B cell (primary cell): ENCODE results near the gene NCOA1. TPM values are rescaled to one million over a fixed set of nuclear protein-coding genes. Genes with fewer than 3 reads are reported as not detected.

Source experiments
- ATAC-seq: fragments of 200-7000 bp; cut with Tn5 transposase; one replicate; pipeline ENCODE4 v1.10.0; 2021; ENCODE audit warnings: low read depth, mild to moderate bottlenecking, moderate number of reproducible peaks, moderate library complexity
- CTCF ChIA-PET: fragments of 350-600 bp; sonication (Branson Sonifier 250); formaldehyde crosslinking; loops from one replicate; lab custom pipeline; 2021; ENCODE audit warnings: antibody characterized with exemption, inconsistent platforms; lab: Charles Lee
- POLR2A ChIA-PET: fragments of 350-600 bp; sonication (Branson Sonifier 250); formaldehyde crosslinking; loops from one replicate; lab custom pipeline; 2021; ENCODE audit warnings: antibody characterized with exemption; lab: Charles Lee
- DNase-seq: peaks from one replicate; pipeline ENCODE4 v3.0.0; 2013
- H2AFZ ChIP-seq: 2 replicates; pipeline ENCODE4 v1.6.1; 2012; ENCODE audit warnings: mild to moderate bottlenecking, low read depth, low read length; ENCODE audit not compliant: insufficient read depth, poor library complexity, severe bottlenecking
- H3K27ac ChIP-seq, 2 donors: 1 replicate in 1 of 2; 2 replicates in 1 of 2; pipeline ENCODE4 v1.5.1; 2012 to 2013; ENCODE audit warnings: low read length in 2 of 2, mild to moderate bottlenecking in 2 of 2, moderate library complexity in 1 of 2
- H3K27me3 ChIP-seq, 4 experiments: fragments of 200-600 bp in 1 of 4; sonication (generic) in 1 of 4; replicated peaks in 1 of 4; 1 replicate in 2 of 4; 2 replicates in 2 of 4; pipeline versions ENCODE4 v1.6.1 to v1.7.0; 2013 to 2016; ENCODE audit warnings: low read length in 3 of 4, mild to moderate bottlenecking in 2 of 4, mixed read lengths in 1 of 4, moderate library complexity in 1 of 4; ENCODE audit not compliant: insufficient read depth in 4 of 4, control insufficient read depth in 3 of 4; ENCODE audit errors: control extremely low read depth in 1 of 4
- H3K36me3 ChIP-seq, 2 experiments: replicated peaks in 1 of 2; 1 replicate in 1 of 2; 2 replicates in 1 of 2; pipeline versions ENCODE4 v1.6.1 to v1.7.1; 2013; ENCODE audit warnings: low read length in 1 of 2; ENCODE audit not compliant: insufficient read depth in 2 of 2, control insufficient read depth in 1 of 2; ENCODE audit errors: control extremely low read depth in 1 of 2, extremely low read depth in 1 of 2
- H3K4me1 ChIP-seq, 2 donors: fragments of 200-600 bp in 1 of 2; sonication (generic) in 1 of 2; 1 replicate in 1 of 2; 2 replicates in 1 of 2; pipeline versions ENCODE4 v1.5.1 to v1.6.1; 2013 to 2017; ENCODE audit warnings: low read length in 2 of 2; ENCODE audit not compliant: control insufficient read depth in 2 of 2, insufficient read depth in 2 of 2
- H3K4me2 ChIP-seq: replicated peaks from 2 replicates; pipeline ENCODE3; 2012; ENCODE audit warnings: mild to moderate bottlenecking, low read depth, low read length; ENCODE audit not compliant: poor library complexity, severe bottlenecking
- H3K4me3 ChIP-seq, 5 experiments: fragments of 200-600 bp in 1 of 5; sonication (generic) in 1 of 5; 1 replicate in 3 of 5; 2 replicates in 2 of 5; pipeline versions ENCODE4 v1.5.1 to v1.7.0; 2011 to 2016; ENCODE audit warnings: low read length in 4 of 5, mild to moderate bottlenecking in 4 of 5, low read depth in 2 of 5, control low read depth in 1 of 5, moderate library complexity in 1 of 5; ENCODE audit not compliant: insufficient read depth in 1 of 5; ENCODE audit errors: control extremely low read depth in 1 of 5, extremely low read depth in 1 of 5
- H3K79me2 ChIP-seq: fragments of 200-600 bp; sonication (generic); one replicate; pipeline ENCODE4 v1.6.0; 2016; ENCODE audit warnings: low read length; ENCODE audit not compliant: control insufficient read depth, insufficient read depth
- H3K9ac ChIP-seq: fragments of 200-600 bp; sonication (generic); 2 replicates; pipeline ENCODE4 v1.6.1; 2017; ENCODE audit warnings: mild to moderate bottlenecking, low read length, moderate library complexity
- H3K9me3 ChIP-seq, 3 donors: one replicate each; pipeline versions ENCODE4 v1.6.1 to v1.7.1; 2013; ENCODE audit warnings: low read length in 2 of 3; ENCODE audit not compliant: control insufficient read depth in 2 of 3, insufficient read depth in 1 of 3; ENCODE audit errors: control extremely low read depth in 1 of 3
- H4K20me1 ChIP-seq: 2 replicates; pipeline ENCODE4 v1.6.0; 2012; ENCODE audit warnings: mild to moderate bottlenecking, low read length; ENCODE audit not compliant: insufficient read depth, control insufficient read depth, poor library complexity, severe bottlenecking
- H3K27ac Mint-ChIP-seq: one replicate; pipeline ENCODE4 v1.8.0; 2021; ENCODE audit warnings: mixed read lengths
- H3K27me3 Mint-ChIP-seq: one replicate; pipeline ENCODE4 v1.8.0; 2021; ENCODE audit warnings: mixed read lengths
- H3K4me1 Mint-ChIP-seq: one replicate; pipeline ENCODE4 v1.8.0; 2021; ENCODE audit warnings: mixed read lengths
- H3K4me3 Mint-ChIP-seq: one replicate; pipeline ENCODE4 v1.8.0; 2021; ENCODE audit warnings: mixed read lengths
- H3K9me3 Mint-ChIP-seq: one replicate; pipeline ENCODE4 v1.8.0; 2022; ENCODE audit warnings: mixed read lengths; ENCODE audit not compliant: insufficient read depth
- EZH2 ChIP-seq: IDR thresholded peaks from 2 replicates; pipeline ENCODE4 v1.6.1; 2012; ENCODE audit warnings: borderline replicate concordance, low read depth, mild to moderate bottlenecking, moderate library complexity, low read length; ENCODE audit not compliant: insufficient read depth, poor library complexity, severe bottlenecking
- WGBS: methylation state at CpG from one replicate; pipeline ENCODE4 v1.1.5; 2013; ENCODE audit warnings: missing lambda C conversion rate; ENCODE audit not compliant: insufficient coverage; 5-methylcytosine and 5-hydroxymethylcytosine counted together
- intact Hi-C: fragments of 100-400 bp; cut with micrococcal nuclease; formaldehyde crosslinking; loops from one replicate; pipeline ENCODE4 v1.10.0; 2022
- polyA plus RNA-seq: library from polyadenylated mRNA; depleted of rRNA; stranded (reverse); fragments of >200 nt; gene quantifications from 2 replicates; pipeline ENCODE4 v1.2.3, GENCODE V29; 2012
- total RNA-seq, 2 donors: library from RNA; stranded (reverse); fragments of 120-200 nt in 1 of 2; gene quantifications; 1 replicate in 1 of 2; 2 replicates in 1 of 2; pipeline versions ENCODE4 v1.2.3 to v1.2.4, GENCODE V29; 2013 to 2022
- TF ChIP-seq, protein P1 (sequence below): fragments of 200-600 bp; IDR thresholded peaks from one replicate; pipeline ENCODE4 v1.8.0; 2022; ENCODE audit warnings: antibody characterized with exemption, mild to moderate bottlenecking

The NCOA1 gene
- total and polyA plus RNA-seq, 2 donors (not counting 1 experiment from before 2014, with no cell fraction given), result 11.6 to 49.1 TPM

DNA sequence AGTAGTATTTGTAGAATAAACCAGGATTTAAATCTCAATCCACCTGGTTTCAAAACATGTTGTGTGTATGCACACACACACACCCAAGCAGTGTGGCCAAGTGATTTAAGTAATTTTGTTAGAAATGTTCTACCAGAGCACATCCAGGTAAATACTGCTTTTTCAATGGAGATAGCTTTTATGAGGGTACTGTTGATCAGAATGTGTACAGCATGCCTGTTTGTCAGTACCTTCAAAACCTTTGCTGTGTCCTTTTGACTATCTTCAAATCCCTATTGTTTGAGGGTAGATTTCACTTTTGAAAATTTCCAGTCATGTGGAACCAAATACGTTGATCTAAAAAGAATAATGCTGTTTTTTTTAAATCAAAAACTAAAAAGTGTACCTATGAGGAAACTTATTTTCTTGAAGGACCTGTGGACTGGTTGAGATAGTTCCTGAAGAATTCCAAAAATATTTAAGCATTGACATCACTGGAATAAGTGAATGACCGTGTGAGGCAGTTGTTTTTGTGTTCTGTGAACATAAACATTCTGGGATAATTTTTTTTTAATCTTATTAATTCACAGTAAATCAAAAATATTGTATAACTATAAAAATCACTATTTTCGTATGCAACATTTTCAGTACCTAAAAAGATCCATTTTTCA, 231.2 kb downstream of the NCOA1 start:
- Histone ChIP-seq H3K9ac (no peak overlapping the region), H3K79me2 (no peaks in the 10 kb centered on the region), H3K36me3 (peaks cover 2 to 3% of the 10 kb centered on the region in 2 experiments), H3K27ac (no peak overlapping the region), H4K20me1 (no peaks in the 10 kb centered on the region), H3K4me3 (no peak overlapping the region), H3K27me3 (no peaks in the 10 kb centered on the region), H3K4me1 (no peaks in the 10 kb centered on the region), H3K9me3 (no peaks in the 10 kb centered on the region), H2AFZ (no peak overlapping the region), H3K4me2 (no peak overlapping the region)
- H3K27ac Mint-ChIP-seq, result no peak overlapping the region
- TF ChIP-seq, protein P1, sequence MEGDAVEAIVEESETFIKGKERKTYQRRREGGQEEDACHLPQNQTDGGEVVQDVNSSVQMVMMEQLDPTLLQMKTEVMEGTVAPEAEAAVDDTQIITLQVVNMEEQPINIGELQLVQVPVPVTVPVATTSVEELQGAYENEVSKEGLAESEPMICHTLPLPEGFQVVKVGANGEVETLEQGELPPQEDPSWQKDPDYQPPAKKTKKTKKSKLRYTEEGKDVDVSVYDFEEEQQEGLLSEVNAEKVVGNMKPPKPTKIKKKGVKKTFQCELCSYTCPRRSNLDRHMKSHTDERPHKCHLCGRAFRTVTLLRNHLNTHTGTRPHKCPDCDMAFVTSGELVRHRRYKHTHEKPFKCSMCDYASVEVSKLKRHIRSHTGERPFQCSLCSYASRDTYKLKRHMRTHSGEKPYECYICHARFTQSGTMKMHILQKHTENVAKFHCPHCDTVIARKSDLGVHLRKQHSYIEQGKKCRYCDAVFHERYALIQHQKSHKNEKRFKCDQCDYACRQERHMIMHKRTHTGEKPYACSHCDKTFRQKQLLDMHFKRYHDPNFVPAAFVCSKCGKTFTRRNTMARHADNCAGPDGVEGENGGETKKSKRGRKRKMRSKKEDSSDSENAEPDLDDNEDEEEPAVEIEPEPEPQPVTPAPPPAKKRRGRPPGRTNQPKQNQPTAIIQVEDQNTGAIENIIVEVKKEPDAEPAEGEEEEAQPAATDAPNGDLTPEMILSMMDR, result no peak
- no peak for TF ChIP-seq EZH2
- DNase-seq (no peak), ATAC-seq (no peak)
- no peaks in the 10 kb centered on the region for H3K27me3 Mint-ChIP-seq
- peaks cover 23% of the 10 kb centered on the region for H3K4me1 Mint-ChIP-seq
- H3K4me3 Mint-ChIP-seq, result no peak overlapping the region
- ChIA-PET CTCF (interaction anchor here (3.3 kb wide), 1 partner anchor 312 kb away, joined by 8 read pairs; no protein-coding TSS in a partner anchor), POLR2A (no interaction called here)
- intact Hi-C loops, result no loop called here
- H3K9me3 Mint-ChIP-seq, result no peaks in the 10 kb centered on the region
- no CpG with 5 or more reads among the region's 3 CpGs for WGBS

DNA sequence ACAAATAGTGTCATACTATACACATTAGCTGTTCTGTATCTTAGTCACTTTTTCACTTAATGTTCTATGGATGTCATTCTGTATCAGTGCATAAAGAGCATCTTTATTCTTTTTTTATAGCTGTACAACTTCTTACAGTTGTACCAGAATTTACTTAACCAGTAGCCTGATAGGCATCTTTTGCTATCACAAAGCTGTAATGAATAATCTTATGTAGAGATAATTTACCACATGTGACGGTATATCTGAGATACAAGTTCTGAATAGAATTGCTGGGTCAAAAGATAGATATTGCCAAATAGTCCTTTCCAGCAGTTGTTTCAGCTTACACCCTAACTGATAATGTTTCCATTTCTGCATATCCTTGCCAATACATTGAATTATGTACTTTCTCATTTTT, 232.1 kb downstream of the NCOA1 start:
- H3K27me3 Mint-ChIP-seq, result no peaks in the 10 kb centered on the region
- Histone ChIP-seq H3K36me3 (peaks cover 0 to 6% of the 10 kb centered on the region in 2 experiments), H3K9ac (no peak overlapping the region), H3K27ac (no peak overlapping the region), H3K4me2 (no peak overlapping the region), H3K4me1 (no peaks in the 10 kb centered on the region), H3K79me2 (no peaks in the 10 kb centered on the region), H3K4me3 (no peak overlapping the region), H4K20me1 (no peaks in the 10 kb centered on the region), H3K9me3 (no peaks in the 10 kb centered on the region), H2AFZ (no peak overlapping the region), H3K27me3 (no peaks in the 10 kb centered on the region)
- TF ChIP-seq EZH2, result no peak
- TF ChIP-seq, protein P1, result no peak
- ATAC-seq (no peak), DNase-seq (no peak)
- WGBS, result no CpG with 5 or more reads among the region's 1 CpG
- ChIA-PET CTCF (interaction anchor here (3.3 kb wide), 1 partner anchor 313 kb away, joined by 8 read pairs; no protein-coding TSS in a partner anchor), POLR2A (no interaction called here)
- H3K4me1 Mint-ChIP-seq, result peaks cover 23% of the 10 kb centered on the region
- H3K4me3 Mint-ChIP-seq, result peak overlapping the region; percentile 5
- no peaks in the 10 kb centered on the region for H3K9me3 Mint-ChIP-seq
- H3K27ac Mint-ChIP-seq, result no peak overlapping the region
- intact Hi-C loops, result no loop called here
